NCI-H446 treated with DMSO at 0.1 percent for 48 hours (cell line): ENCODE measurements around the gene RNF123.

Experiments
- DNase-seq: peaks from one replicate; lab custom pipeline; 2025; lab: John Stamatoyannopoulos, UW

The RNF123 gene

GRCh38 chr3:49750056-49750455, 60.7 kb downstream of the RNF123 start:
- DNase-seq: no peak

- no peak for DNase-seq
Measured at GRCh38 chr3:49751501-49751900, 62.1 kb downstream of the RNF123 start.

GRCh38 chr3:49754536-49754935, 65.2 kb downstream of the RNF123 start:
- DNase-seq: no peak

- DNase-seq: no peak
Measured at GRCh38 chr3:49756036-49756435, 66.7 kb downstream of the RNF123 start.

- DNase-seq: no peak
Measured at GRCh38 chr3:49757197-49757596, 67.8 kb downstream of the RNF123 start.

- DNase-seq: no peak
Measured at GRCh38 chr3:49759226-49759625, 69.9 kb downstream of the RNF123 start.

- no peak for DNase-seq
Measured at GRCh38 chr3:49761661-49762060, 72.3 kb downstream of the RNF123 start.

GRCh38 chr3:49763981-49764380, 74.6 kb downstream of the RNF123 start:
- DNase-seq: no peak

- no peak for DNase-seq
Measured at GRCh38 chr3:49769286-49769915, 80.0 kb downstream of the RNF123 start.

- no peak for DNase-seq
Measured at GRCh38 chr3:49769926-49770325, 80.6 kb downstream of the RNF123 start.
